Measurements from ENCODE around the gene TAF7. TPM values are rescaled to one million over a fixed set of nuclear protein-coding genes. Genes with fewer than 3 reads are reported as not detected.

Gene TAF7
- total RNA-seq, 1 donor from 2014 or later, result 86.7 TPM

- H3K9me3 Mint-ChIP-seq, result peaks cover 40% of the 10 kb centered on the region
- DNase-seq (no peak), ATAC-seq (ENCODE audit: low read depth) (peak; percentile 28)
- peak within 1 kb of the TSS; percentile 19 for H3K4me3 Mint-ChIP-seq
- POLR2A ChIA-PET, result interaction anchor here (1.0 kb wide), 1 partner anchor 10 kb away, joined by 8 read pairs; the partner anchor contains the start of gene TAF7
- no peak for TF ChIP-seq CTCF (IDR thresholded peaks at IDR 0.05)
- peaks cover 12% of the 10 kb centered on the region for H3K4me1 Mint-ChIP-seq
- peaks cover 15% of the 10 kb centered on the region for H3K36me3 Mint-ChIP-seq (ENCODE audit: low read depth)
- H3K27me3 Mint-ChIP-seq, result peaks cover 56% of the 10 kb centered on the region
- no peak within 1 kb of the TSS for H3K27ac Mint-ChIP-seq
- intact Hi-C loops (cut with micrococcal nuclease), result no loop called here
- CTCF ChIA-PET, result interaction anchor here (1.1 to 1.6 kb wide), 2 partner anchors 10 to 234 kb away, joined by 4 to 6 read pairs; partner anchors contain the start of gene TAF7
Measured at GRCh38 chr5:141330299-141331080, 9.9 kb upstream of the TAF7 start, which contains the start of gene PCDHGA1. TSS of gene PCDHGA1 (plus strand) at chr5:141330514.

- ChIA-PET POLR2A (no interaction called here), CTCF (interaction anchor here (1.0 to 1.4 kb wide), 2 partner anchors 196 to 230 kb away, joined by 3 read pairs; no protein-coding TSS in a partner anchor)
- Mint-ChIP-seq H3K27me3 (peaks cover 43% of the 10 kb centered on the region), H3K27ac (no peak overlapping the region), H3K4me1 (peaks cover 10% of the 10 kb centered on the region), H3K9me3 (peaks cover 32% of the 10 kb centered on the region), H3K4me3 (no peak overlapping the region), H3K36me3 (ENCODE audit: low read depth) (peaks cover 10% of the 10 kb centered on the region)
- intact Hi-C loops (cut with micrococcal nuclease), result loop anchor here (5.0 to 10.0 kb wide), 3 partner anchors 34 to 1027 kb away; partner anchors contain the start of genes GNPDA1 and PCDHGA5
- TF ChIP-seq CTCF (IDR thresholded peaks at IDR 0.05), result no peak
- no peak for ATAC-seq (ENCODE audit: low read depth)
- DNase-seq, result no peak
Measured at GRCh38 chr5:141328231-141328630, 7.6 kb upstream of the TAF7 start.

GRCh38 chr5:141326088-141326854, 5.7 kb upstream of the TAF7 start:
- Mint-ChIP-seq H3K27me3 (peaks cover 35% of the 10 kb centered on the region), H3K4me1 (peaks cover 10% of the 10 kb centered on the region), H3K27ac (peak overlapping the region; percentile 84), H3K4me3 (peak overlapping the region; percentile 91), H3K9me3 (peaks cover 27% of the 10 kb centered on the region), H3K36me3 (ENCODE audit: low read depth) (peaks cover 7% of the 10 kb centered on the region)
- ChIA-PET POLR2A (interaction anchor here (0.7 kb wide), 2 partner anchors 44 to 188 kb away, joined by 4 read pairs; partner anchors contain the start of gene PCDHGB3), CTCF (interaction anchor here (0.6 to 1.9 kb wide), 4 partner anchors 8 to 237 kb away, joined by 3 to 5 read pairs (median 4); no protein-coding TSS in a partner anchor)
- DNase-seq (peak; percentile 41), ATAC-seq (ENCODE audit: low read depth) (peak; percentile 90)
- TF ChIP-seq CTCF (IDR thresholded peaks at IDR 0.05), result no peak
- intact Hi-C loops (cut with micrococcal nuclease), result loop anchor here (1.0 to 10.0 kb wide), 5 partner anchors 36 to 1029 kb away; partner anchors contain the start of genes GNPDA1 and PCDHGA5

GRCh38 chr5:141322261-141322660, 1.7 kb upstream of the TAF7 start:
- ChIA-PET CTCF (interaction anchor here (1.9 kb wide), 1 partner anchor 241 kb away, joined by 7 read pairs; no protein-coding TSS in a partner anchor), POLR2A (no interaction called here)
- Mint-ChIP-seq H3K27ac (no peak overlapping the region), H3K4me3 (no peak overlapping the region), H3K4me1 (peaks cover 36% of the 10 kb centered on the region), H3K36me3 (ENCODE audit: low read depth) (peaks cover 40% of the 10 kb centered on the region), H3K9me3 (peaks cover 24% of the 10 kb centered on the region), H3K27me3 (peaks cover 10% of the 10 kb centered on the region)
- intact Hi-C loops (cut with micrococcal nuclease), result loop anchor here (5.0 to 10.0 kb wide), 3 partner anchors 90 to 1033 kb away; partner anchors contain the start of genes GNPDA1 and PCDHGA10
- no peak for DNase-seq
- no peak for ATAC-seq (ENCODE audit: low read depth)
- TF ChIP-seq CTCF (IDR thresholded peaks at IDR 0.05), result no peak

Measured in activated B cell treated with CpG ODN at 0.5 μM for 24 hours (primary cell).